Measurements from ENCODE around the gene AXIN1.

The AXIN1 gene

DNA sequence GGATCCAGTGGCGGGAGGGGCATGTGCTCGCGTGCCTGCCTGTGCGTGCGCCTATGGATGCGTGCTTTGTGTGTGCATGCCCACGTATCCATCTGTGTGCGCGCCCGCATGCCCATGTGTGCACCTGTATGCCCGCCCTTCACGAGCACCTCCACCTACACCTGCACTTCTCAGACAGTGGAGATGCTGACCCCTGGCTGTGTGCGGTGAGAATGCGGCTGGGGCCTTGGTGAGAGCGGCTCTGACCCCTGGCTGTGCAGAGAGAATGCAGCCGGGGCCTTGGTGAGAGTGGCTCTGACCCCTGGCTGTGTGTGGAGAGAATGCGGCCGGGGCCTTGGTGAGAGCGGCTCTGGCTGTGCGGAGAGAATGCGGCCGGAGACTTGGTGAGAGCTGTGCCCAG is 33.9 kb downstream of the AXIN1 start:
- in situ Hi-C loops (cut with HindIII; ENCODE audit: low sequenced_read_pairs), result no loop called here
- TF ChIP-seq, protein P1, sequence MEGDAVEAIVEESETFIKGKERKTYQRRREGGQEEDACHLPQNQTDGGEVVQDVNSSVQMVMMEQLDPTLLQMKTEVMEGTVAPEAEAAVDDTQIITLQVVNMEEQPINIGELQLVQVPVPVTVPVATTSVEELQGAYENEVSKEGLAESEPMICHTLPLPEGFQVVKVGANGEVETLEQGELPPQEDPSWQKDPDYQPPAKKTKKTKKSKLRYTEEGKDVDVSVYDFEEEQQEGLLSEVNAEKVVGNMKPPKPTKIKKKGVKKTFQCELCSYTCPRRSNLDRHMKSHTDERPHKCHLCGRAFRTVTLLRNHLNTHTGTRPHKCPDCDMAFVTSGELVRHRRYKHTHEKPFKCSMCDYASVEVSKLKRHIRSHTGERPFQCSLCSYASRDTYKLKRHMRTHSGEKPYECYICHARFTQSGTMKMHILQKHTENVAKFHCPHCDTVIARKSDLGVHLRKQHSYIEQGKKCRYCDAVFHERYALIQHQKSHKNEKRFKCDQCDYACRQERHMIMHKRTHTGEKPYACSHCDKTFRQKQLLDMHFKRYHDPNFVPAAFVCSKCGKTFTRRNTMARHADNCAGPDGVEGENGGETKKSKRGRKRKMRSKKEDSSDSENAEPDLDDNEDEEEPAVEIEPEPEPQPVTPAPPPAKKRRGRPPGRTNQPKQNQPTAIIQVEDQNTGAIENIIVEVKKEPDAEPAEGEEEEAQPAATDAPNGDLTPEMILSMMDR (IDR thresholded peaks at IDR 0.05; ENCODE audit: low read depth, low read length, missing control alignments), result peak; percentile 28
- H3K4me3 ChIP-seq (ENCODE audit: low read depth, low read length), result no peak overlapping the region
- DNase-seq (ENCODE audit: low read depth), result no peak

DNA sequence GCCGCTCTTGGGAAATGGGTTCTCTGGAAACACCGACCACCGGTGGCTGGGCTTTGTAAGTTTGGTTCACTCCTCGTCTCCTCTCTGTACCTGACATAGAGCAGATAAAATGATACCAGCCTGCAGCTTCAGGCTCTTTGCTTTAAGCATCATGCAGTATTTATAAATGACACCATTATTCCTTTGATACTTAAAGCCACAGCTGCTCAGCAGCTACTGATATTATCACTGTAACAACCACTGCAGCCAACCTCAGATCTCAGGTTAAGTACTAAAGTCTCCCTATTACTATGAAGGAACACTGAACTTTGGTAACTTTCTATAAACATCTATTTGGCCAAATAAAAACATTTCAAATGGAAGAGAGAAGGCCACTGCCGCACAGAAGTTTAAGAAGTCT is 34.9 kb downstream of the AXIN1 start:
- in situ Hi-C loops (cut with HindIII; ENCODE audit: low sequenced_read_pairs), result no loop called here
- no peak overlapping the region for H3K4me3 ChIP-seq (ENCODE audit: low read depth, low read length)
- DNase-seq (ENCODE audit: low read depth), result no peak
- TF ChIP-seq, protein P1 (IDR thresholded peaks at IDR 0.05; ENCODE audit: low read depth, low read length, missing control alignments), result no peak

DNA sequence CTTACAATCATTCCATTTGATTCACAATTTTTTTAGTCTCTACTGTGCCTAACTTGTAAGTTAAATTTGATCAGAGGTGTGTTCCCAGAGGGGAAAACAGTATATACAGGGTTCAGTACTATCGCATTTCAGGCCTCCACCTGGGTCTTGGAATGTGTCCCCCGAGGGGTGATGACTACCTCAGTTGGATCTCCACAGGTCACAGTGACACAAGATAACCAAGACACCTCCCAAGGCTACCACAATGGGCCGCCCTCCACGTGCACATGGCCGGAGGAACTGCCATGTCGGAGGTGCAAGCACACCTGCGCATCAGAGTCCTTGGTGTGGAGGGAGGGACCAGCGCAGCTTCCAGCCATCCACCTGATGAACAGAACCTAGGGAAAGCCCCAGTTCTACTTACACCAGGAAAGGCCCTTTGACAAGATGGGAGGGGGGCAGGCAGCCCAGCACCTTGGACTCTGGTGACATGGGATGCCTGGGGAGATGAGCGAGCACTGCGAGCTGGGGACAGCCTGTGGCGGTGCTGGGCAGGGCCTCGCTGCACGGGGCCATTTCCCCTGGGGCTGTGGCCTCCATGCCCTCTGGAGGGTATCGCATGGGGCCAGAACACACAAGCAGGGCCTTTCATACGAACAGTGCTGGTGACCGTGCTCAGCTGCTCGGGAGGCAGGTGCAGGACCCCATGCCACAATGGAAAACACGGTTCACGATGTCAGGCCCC is 35.6 kb downstream of the AXIN1 start:
- no peak for DNase-seq (ENCODE audit: low read depth)
- H3K4me3 ChIP-seq (ENCODE audit: low read depth, low read length), result no peak overlapping the region
- TF ChIP-seq, protein P1 (IDR thresholded peaks at IDR 0.05; ENCODE audit: low read depth, low read length, missing control alignments), result no peak
- in situ Hi-C loops (cut with HindIII; ENCODE audit: low sequenced_read_pairs), result no loop called here

DNA sequence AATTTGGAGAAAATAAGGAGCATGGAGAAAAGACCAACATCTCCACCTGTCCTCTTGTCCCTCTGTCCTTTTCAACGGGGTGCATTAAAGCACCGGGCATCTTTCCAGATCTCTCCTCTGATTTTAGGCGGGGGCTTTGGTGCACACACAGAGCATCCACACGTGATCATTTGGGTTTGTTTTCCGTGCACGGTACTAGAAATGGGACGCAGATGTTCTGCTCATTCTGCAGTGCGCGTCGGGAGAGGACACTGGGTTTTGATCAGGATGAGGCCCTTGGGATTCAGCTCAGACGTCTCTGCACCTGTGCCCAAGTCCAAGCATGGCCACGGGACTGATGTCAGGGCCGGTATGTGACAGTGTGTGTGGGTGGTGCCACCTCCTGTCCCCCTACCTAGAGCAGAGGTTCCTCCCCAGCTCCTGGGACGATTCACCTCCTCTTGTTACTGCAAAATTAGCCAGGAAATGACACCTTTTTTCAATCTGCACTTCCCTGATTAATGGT is 37.7 kb downstream of the AXIN1 start:
- in situ Hi-C loops (cut with HindIII; ENCODE audit: low sequenced_read_pairs), result no loop called here
- TF ChIP-seq, protein P1 (IDR thresholded peaks at IDR 0.05; ENCODE audit: low read depth, low read length, missing control alignments), result no peak
- H3K4me3 ChIP-seq (ENCODE audit: low read depth, low read length), result no peak overlapping the region
- no peak for DNase-seq (ENCODE audit: low read depth)

DNA sequence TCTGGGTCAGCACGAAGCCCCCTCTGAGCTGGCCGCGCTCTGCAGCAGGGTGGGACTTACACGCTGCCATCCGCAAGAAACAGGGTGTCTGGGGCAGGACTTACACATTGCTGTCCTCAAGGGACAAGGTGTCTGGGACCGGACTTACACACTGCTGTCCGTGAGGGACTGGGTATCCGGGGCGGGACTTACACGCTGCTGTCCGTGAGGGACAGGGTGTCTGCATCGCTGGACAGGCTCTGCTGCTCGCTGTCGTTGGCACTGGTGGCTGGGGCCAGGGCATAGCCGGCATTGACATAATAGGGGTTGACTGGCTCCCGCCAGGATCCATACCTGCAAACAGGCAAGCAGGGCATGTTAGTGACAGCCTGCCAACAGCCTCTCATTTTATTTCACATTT is 38.2 kb downstream of the AXIN1 start:
- TF ChIP-seq, protein P1 (IDR thresholded peaks at IDR 0.05; ENCODE audit: low read depth, low read length, missing control alignments), result no peak
- no peak for DNase-seq (ENCODE audit: low read depth)
- no peak overlapping the region for H3K4me3 ChIP-seq (ENCODE audit: low read depth, low read length)
- in situ Hi-C loops (cut with HindIII; ENCODE audit: low sequenced_read_pairs), result no loop called here

DNA sequence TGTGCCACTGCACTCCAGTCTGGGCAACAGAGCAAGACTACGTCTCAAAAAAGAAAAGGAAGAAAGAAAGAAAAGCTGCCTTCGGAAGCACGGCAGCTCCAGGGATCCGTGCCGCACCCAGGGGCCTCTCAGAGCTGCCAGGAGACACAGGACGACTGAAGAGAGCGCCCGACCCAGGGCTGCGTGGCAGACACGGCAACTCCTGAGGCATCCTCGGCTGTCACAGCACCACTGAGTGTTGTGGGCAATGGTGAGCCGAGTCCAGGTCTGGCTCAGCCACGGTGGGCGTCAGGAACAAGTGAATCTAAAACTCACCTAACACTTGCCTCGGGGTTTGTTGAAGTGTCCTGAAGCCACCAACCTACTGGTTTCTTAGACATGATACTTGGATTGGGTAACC is 40.8 kb downstream of the AXIN1 start:
- in situ Hi-C loops (cut with HindIII; ENCODE audit: low sequenced_read_pairs), result no loop called here
- H3K4me3 ChIP-seq (ENCODE audit: low read depth, low read length), result no peak overlapping the region
- DNase-seq (ENCODE audit: low read depth), result no peak
- TF ChIP-seq, protein P1 (IDR thresholded peaks at IDR 0.05; ENCODE audit: low read depth, low read length, missing control alignments), result no peak

Data from astrocyte of the cerebellum (primary cell).